HG03135 (cell line): ENCODE data around the gene COPG2.
"Not testable (repeated sequence)": the region's sequence is repeated elsewhere in the genome, so short reads cannot be mapped to it uniquely, and the experiment has no call there.

Experiments
- ATAC-seq: cut with Tn5 transposase; IDR thresholded peaks from one replicate; pipeline ENCODE4 v1.9.1; 2021; ENCODE audit warnings: mild to moderate bottlenecking, moderate library complexity; ENCODE audit not compliant: unreplicated experiment

COPG2 gene, protein sequence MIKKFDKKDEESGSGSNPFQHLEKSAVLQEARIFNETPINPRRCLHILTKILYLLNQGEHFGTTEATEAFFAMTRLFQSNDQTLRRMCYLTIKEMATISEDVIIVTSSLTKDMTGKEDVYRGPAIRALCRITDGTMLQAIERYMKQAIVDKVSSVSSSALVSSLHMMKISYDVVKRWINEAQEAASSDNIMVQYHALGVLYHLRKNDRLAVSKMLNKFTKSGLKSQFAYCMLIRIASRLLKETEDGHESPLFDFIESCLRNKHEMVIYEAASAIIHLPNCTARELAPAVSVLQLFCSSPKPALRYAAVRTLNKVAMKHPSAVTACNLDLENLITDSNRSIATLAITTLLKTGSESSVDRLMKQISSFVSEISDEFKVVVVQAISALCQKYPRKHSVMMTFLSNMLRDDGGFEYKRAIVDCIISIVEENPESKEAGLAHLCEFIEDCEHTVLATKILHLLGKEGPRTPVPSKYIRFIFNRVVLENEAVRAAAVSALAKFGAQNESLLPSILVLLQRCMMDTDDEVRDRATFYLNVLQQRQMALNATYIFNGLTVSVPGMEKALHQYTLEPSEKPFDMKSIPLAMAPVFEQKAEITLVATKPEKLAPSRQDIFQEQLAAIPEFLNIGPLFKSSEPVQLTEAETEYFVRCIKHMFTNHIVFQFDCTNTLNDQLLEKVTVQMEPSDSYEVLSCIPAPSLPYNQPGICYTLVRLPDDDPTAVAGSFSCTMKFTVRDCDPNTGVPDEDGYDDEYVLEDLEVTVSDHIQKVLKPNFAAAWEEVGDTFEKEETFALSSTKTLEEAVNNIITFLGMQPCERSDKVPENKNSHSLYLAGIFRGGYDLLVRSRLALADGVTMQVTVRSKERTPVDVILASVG

DNA sequence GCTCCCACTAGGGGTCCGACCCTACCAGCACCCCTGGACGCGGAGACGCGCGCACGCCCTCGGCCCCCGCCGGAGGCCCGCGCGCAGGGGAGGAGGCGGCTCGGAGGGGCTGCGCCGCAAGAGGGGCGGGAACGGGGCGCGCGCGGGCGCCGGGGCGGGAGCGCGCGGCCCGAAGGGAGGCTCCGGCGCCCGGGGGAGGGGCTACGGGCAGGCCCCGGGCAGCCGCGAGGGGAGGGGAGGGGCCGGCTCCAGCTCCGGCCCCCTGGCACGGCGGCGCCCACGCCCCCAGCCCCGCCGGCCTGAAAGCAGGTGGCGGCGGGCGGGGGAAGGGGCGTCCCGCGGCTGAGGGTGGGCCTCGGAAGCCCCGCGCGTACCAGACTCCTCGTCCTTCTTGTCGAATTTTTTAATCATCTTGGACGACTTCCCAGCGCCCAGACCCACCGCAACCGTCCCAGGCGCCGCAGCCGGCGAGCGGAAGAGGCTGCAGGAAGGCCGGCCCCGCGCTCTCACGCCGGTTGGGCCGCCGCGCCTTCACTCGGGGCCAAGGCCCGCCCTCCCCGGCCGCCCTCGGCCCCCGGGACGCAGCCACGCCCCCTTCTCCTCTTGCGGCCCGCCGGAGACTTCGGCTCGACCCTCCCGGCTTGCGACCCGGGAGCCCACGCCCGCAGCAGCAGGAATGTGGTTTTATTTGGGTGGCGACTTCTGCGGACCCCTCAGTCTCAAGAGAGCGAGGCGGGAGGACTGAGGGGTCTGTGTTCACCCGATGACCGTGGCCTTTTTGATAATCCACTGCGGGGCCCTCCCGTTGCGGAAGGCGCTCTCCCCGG, at the start of gene COPG2:
COPG2 (minus strand) TSS at position 491 of the 827 bp plus-strand sequence; CDS start at position 411, 80 bp downstream.
- ATAC-seq: peak; percentile 96

DNA sequence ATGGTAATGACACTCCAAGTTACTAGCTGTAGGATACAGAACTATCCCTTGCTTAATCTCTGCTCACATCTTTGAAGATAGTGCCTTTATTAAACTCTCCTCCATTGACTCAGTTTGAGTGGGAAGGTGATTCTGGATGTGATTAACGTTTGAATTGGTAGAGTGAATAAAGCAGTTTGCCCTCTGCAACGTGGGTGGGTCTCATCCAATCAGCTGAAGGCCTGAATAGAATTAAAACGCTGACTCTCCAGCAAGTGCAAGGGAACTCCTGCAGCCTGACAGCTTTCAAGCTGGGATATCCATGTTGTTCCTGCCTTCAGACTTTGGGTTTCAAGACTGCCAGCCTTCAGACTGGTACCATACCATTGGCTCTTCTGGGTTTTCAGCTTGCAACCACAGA, 43.9 kb upstream of the COPG2 start:
- no peak for ATAC-seq

DNA sequence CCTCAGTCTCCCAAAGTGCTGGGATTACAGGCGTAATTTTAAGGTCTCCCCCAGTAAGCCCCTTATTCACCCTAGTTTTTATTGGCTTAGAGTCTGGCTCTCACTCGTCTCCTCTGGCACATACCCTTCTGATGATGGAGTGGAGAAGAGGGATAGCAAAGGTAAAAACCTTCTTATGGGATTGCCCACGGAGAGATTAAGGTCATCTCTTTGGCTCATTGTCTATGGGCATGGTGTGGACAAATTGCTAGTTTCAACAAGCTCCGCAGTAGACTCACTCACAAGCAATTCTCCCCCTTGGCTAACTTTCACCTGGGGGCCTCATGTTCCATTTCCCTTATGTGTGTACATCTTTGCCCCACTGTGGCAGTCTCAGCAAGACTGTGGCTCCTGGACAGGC, 40.2 kb upstream of the COPG2 start:
- no peak for ATAC-seq

DNA sequence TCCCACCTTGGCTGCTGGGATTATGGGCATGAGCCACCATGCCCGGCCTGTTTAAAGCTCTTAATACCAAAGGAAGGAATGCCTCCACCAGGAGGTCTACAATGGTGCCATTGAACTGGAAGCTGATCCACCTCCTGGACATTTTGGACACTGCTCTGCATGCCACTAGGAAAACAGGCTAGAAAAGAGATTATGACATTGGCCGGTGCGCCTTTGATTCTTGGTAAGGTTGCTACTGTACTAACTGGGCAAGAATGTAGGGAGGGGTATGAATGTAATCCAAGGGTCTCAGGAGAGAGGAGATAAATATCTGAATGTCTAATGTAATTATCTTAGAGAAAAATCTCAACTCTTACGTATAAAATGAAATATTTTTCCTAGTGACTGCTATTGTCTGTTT, 39.5 kb upstream of the COPG2 start:
- no peak for ATAC-seq

DNA sequence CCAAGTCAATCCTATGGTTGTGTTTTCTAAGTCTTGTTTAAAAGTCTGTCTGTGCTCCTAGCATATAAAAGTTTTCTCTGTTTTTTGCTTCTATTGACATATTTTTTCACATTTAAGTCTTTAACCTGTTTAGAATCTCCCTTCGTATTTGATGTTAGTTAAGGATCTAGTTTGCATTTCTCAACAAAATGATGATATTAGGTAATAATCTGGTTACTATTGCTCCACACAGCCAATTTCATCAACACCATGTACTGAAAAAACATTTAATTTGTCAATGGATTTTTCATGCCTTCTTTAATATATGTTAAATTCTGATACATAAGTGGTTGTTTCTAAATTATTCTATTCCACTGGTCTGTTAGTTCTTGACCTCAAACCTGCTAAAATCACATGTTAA, 35.3 kb upstream of the COPG2 start:
- no peak for ATAC-seq

DNA sequence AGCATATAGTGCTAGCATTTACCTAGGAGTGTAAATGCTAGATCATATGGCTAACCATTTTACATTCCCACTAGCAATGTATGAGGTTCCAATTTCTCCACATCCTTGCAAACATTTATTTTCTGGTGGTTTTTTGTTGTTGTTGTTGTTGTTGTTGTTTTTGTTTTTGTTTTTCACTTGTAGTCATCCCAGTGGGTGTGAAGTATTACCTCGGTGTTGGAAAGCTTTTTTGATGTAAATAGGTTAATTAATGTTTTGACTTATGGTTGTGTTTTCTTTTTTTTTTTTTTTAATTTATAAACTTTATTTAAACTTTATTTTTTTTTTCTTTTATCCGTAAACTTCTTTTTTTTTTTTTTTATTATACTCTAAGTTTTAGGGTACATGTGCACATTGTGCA, 33.1 kb upstream of the COPG2 start:
- ATAC-seq: no peak

DNA sequence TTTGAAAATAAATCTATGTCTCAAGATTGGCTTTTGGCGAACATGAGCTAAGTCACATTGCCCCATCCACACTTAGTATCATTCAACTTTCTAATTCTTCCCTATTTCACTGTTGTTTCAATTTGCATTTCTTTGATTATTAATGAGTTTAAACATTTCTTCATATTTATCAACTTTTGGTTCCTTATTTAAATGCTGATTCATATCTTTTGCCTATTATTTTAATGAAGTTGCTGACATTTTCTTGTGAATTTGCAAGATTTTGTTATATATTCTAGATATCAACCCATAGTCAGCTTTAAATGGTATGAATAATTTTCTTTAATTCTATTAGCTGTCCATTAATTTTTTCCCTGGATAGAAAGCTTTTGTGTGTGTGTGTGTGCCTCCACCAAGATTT, 32.2 kb upstream of the COPG2 start:
- no peak for ATAC-seq

DNA sequence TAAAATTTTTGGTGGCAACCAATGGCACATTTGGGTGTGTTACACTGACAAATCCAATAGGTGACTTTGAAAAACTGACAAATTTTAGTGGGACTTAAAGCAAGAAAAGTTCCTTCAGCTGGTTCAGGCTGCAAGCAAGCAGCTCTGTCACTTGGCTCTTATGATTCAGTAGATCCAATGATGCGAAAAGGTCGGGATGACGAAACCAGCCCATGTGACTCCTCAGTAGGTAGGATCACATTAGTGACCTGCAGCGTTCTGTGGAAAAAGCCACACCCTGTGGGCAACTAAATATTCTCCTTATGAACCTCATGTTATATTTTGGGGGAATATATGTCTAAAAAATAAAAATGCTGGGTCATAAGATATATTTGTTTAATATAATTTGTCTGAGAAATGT, 31.1 kb upstream of the COPG2 start:
- ATAC-seq: no peak

DNA sequence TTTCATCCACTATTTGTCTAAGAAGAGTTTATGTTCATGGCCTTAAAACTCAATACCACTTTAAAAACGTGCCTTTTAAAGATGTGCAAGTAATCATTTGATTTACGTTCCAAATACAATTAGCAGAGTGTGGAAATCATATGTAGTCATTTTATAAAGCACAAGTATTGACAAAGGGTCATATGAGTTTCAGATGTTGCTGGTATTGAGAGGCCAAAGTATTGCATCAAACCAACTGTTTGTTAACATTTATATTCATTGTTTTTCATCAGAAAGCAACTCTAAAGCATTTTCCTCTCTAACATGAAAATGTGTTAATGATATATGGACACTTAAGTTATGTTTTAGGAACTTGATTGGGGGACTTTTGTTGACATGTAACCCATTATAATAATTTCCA, 29.3 kb upstream of the COPG2 start:
- ATAC-seq: no peak

DNA sequence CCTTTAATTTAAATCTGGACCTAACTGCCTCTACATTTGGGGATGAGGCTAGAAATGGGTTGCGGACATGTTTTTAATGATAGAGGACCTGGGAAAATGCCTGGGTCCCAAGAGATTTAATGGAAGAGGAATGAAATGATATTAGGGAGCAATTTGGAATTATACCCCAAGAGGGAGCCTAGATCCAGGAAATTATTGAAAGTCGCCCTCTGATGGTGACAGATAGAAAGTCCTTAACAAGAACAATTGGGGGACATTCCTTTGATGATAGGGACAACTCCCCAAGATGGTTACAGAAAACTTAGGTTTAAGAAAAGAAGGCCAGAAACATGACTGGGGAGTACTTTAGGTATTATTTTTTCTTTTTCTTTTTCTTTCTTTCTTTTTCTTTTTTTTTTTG, 27.3 kb upstream of the COPG2 start:
- no peak for ATAC-seq

DNA sequence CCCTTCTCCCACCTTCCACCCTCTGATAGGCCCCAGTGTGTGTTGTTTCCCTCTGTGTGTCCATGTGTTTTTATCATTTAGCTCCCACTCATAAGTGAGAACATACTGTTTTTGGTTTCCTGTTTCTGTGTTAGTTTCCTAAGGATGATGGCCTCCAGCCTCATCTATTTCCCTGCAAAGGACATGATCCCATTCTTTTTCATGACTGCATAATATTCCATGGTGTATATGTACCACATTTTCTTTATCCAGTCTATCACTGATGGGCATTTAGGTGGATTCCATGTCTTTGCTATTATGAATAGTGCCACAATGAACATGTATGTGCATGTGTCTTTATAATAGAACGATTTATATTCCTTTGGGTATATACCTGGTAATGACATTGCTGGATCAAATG, 23.8 kb upstream of the COPG2 start:
- not testable (repeated sequence) for ATAC-seq

DNA sequence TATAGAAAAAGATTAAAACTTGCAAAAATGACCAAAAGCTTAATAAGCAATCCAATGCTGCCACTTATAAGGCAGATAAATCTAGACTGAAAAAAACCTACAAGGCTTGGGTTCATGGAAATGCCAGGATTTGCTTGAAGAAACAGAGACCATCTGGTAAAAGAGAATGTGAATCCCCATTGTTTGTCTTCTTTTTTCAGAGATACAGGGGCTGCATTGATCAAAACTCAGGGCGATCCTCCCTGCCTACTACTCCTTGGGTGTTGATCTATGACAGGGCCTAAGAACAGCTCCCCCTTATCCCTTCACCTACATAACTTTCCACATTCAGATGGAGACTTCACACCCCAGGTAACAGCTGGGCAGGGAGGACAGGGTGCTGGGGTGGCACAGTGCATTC, 21.1 kb upstream of the COPG2 start:
- no peak for ATAC-seq

DNA sequence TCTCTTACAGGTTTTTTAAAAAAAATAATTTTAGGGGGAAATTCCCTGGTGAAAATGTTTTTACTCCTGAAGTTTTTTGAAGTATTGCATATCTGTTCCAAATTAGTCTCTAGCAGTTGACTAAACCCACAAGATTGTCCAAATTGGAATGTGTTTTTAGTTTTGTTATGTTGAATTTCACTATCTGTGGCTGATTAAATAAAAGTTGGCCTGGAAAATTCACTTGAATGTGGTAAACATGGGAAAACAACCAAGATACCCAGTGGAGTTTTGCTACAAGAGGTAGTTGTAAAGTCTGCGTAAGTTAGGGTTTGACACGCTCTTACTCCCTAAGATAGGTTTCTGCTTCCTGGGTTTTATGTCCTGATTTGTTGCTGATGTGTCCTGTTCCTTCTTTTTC, 14.5 kb upstream of the COPG2 start:
- ATAC-seq: no peak

DNA sequence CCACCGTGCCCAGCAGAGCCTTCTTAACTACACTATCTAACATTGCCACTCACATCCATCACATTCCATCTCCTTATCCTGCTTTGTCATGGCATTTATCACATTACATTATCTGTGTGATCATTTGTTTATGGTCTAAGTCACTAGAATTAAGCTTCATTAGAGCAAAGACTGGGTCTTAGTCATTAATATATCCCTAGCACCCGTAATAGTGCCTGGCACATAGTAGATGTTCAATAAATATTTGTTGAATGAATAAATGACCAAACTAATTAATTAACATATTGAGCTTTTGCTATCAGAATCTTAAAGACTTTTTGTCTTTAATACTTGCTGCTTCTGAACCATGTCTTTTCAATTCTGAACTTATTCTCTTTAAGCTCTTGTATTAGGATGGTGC, 5.9 kb upstream of the COPG2 start:
- ATAC-seq: no peak

DNA sequence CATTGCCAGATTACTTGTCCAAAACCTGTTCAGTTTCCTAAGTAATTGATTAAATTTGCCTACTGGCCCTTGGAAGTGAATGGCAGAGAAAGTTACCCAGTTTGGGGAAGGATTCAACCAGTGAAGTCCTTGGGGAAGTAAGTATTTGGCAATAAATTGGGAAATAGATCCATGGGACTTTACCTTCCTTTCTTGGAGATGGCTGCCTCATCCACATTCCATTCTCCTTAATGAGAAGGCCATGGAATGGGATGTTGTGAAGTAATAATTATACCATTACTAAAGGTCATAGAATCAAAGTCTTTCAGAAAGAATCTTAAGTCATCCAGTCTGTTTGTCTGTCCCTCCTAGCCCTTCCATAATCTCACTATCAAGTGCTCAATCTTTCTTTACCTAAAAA, 4.5 kb upstream of the COPG2 start:
- ATAC-seq: no peak

DNA sequence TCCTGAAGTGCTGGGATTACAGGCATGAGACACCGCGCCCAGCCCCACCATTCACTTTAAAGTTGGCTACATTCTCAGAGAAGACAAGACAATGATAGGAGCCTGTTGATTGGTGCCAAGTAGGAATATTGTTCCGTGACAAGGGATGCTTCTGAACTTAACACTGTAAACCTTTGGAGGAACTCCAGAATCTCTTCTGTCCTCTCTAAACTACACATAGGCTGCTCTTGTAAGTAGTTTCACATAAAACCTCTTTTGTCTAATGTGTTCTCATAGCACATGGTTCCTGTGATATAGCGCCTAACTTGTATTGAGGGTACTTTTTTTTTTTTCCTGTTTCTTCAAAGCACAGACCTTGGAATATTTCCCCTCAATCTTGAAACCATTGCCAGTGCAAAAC, 3.6 kb upstream of the COPG2 start:
- ATAC-seq: no peak

DNA sequence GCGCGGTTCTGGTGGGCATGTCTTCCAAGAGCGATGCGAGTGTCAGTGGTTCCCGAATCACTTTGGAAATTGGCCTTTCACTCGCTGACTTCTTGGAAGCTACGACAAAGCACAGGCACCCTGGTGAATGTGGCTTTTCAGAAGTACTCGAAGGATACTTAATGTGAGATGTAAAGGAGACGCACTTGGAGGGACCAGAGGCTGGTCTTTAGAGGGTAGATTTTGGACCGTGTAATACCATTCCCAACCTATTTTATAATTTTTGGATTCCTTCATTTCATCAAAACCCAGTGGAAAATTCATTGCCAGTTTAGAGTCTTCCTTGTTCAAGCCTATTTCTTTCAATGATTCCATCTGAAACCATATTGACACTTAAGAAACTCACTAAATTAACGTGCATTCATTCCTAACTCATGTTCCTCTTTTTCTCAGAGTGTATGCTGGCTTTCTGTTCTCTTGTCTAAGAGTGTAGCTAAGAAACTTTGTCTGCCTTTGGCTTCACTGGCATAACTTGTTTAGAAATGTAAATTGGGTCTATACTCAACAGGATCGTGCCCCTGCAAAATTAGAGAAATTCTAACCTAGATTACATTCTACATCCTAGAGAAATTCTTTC, 645 bp upstream of the COPG2 start:
- peak; percentile 8 for ATAC-seq

DNA sequence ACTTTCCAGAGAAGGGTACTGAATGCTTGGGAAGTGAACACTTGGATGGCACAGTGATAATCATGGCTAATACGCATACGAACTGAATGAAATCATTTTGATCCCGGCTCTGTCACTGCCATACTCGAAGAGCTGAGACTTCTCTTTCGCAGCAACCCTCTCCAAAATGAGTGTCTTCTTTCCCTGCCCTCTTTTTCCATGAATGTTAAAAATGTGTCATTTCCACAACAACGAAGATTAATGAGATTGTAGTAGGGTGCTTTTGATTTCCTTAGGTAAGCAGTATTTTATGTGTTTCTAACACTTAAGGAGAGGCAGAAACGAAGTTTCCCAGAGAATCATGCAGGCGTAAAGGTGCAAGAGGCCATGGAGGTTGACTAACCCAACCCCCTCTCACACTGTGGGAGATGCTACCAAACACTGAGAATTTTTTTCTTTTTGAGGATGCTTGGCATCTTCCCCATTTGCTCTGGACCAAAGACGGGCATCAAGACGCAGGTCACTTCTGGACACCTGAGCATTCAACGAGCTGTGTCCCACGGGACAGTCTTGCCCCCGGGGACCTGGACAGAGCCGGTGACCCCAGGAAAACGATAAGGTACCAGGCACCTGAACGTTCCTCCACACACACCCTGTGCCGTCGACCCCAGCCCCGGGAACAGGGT, 823 bp downstream of the COPG2 start:
- no peak for ATAC-seq

DNA sequence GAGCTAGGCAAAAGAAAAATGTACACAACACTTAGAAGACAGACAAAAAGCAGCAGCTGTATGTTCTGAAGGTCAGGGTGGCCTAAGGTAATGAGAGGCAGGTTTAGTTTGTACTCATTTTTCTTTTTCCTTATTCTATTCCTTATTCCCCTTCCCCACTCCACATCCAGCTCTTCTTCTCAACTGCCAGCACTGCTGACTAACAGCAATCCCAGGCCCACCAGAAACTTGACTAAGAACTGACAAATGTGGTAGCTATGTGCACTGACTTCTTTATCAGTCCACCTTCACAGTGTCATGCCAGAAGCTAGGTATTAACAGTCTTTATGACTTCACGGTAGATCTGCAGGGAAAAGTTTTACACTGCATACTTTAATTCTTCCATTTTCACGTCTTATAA, 6.1 kb downstream of the COPG2 start:
- no peak for ATAC-seq

DNA sequence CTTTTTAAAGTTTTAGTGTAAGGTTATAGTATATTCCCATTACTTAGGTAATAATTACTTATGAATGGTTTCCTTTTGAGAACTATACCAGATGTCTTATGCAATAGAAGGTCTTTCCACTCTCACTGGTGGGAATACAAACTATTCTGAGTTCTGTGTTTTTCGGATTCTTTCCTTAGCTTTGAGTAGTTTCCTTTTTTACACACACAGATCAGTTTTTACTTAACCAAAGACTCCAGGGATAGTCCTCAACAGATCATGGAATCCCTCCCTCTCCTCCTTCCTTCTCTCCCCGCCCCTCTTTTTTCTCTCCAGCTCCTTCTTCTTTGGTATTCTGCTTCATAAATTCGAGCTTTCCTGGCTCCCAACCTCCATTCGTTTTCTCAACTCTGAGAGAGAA, 13.3 kb downstream of the COPG2 start:
- no peak for ATAC-seq
